Stimulated activated CD8-positive, alpha-beta memory T cell treated with anti-CD3 and anti-CD28 coated beads, Interleukin-15, amount 100 ng/mL, for 1 hour (primary cell): ENCODE data around the gene RAET1L.
"Not testable (repeated sequence)": the region's sequence is repeated elsewhere in the genome, so short reads cannot be mapped to it uniquely, and the experiment has no call there.

Source experiments
- DNase-seq: peaks from one replicate; pipeline ENCODE4 v3.0.0-alpha.2; 2020; ENCODE audit warnings: low read depth

RAET1L gene

GRCh38 chr6:149991472-149991795 is 33.9 kb downstream of the RAET1L start:
- DNase-seq = not testable (repeated sequence)

- DNase-seq = no peak
Observed at GRCh38 chr6:149990661-149991471, 34.5 kb downstream of the RAET1L start.

- no peak for DNase-seq
Observed at GRCh38 chr6:149990212-149990660, 35.1 kb downstream of the RAET1L start.

- no peak for DNase-seq
Observed at GRCh38 chr6:149988550-149989346, 36.6 kb downstream of the RAET1L start.

- no peak for DNase-seq
Observed at GRCh38 chr6:149987602-149988107, 37.7 kb downstream of the RAET1L start.

GRCh38 chr6:149985481-149985937 is 39.8 kb downstream of the RAET1L start:
- DNase-seq = no peak

GRCh38 chr6:149984773-149985172 is 40.6 kb downstream of the RAET1L start:
- DNase-seq = no peak

- no peak for DNase-seq
Observed at GRCh38 chr6:149983145-149983544, 42.2 kb downstream of the RAET1L start.

- no peak for DNase-seq
Observed at GRCh38 chr6:149979293-149979692, 46.0 kb downstream of the RAET1L start.

- no peak for DNase-seq
Observed at GRCh38 chr6:149978610-149979009, 46.7 kb downstream of the RAET1L start.

GRCh38 chr6:149977221-149977620 is 48.1 kb downstream of the RAET1L start:
- no peak for DNase-seq

GRCh38 chr6:149975400-149975799 is 49.9 kb downstream of the RAET1L start:
- DNase-seq = no peak

- no peak for DNase-seq
Observed at GRCh38 chr6:149974825-149975224, 50.5 kb downstream of the RAET1L start.

GRCh38 chr6:149974394-149974793 is 50.9 kb downstream of the RAET1L start:
- DNase-seq = not testable (repeated sequence)

GRCh38 chr6:149969635-149970034 is 55.7 kb downstream of the RAET1L start:
- no peak for DNase-seq

- DNase-seq = not testable (repeated sequence)
Observed at GRCh38 chr6:149968909-149969308, 56.4 kb downstream of the RAET1L start.
